ENCODE measurements around the gene THOC5.

THOC5 gene

GRCh38 chr22:29480512-29481264 is 72.9 kb downstream of the THOC5 start:
- H3K4me3 ChIP-seq (replicated peaks; ENCODE audit: low read depth, low read length) = peak overlapping the region; percentile 34
- no peak for DNase-seq (ENCODE audit: extremely low read depth, low read depth)
- peak; percentile 11 for TF ChIP-seq CTCF (IDR thresholded peaks at IDR 0.05; ENCODE audit: low read depth, low read length, missing control alignments)

GRCh38 chr22:29480262-29480511 is 73.4 kb downstream of the THOC5 start:
- TF ChIP-seq CTCF (IDR thresholded peaks at IDR 0.05; ENCODE audit: low read depth, low read length, missing control alignments) = no peak
- peak overlapping the region; percentile 34 for H3K4me3 ChIP-seq (replicated peaks; ENCODE audit: low read depth, low read length)
- DNase-seq (ENCODE audit: extremely low read depth, low read depth) = no peak

GRCh38 chr22:29479417-29480261 is 73.9 kb downstream of the THOC5 start, which contains the start of gene NEFH:
TSS of gene NEFH (plus strand) at chr22:29480218. CDS start at chr22:29480263, 45 bp downstream.
- DNase-seq (ENCODE audit: extremely low read depth, low read depth) = no peak
- TF ChIP-seq CTCF (IDR thresholded peaks at IDR 0.05; ENCODE audit: low read depth, low read length, missing control alignments) = no peak
- H3K4me3 ChIP-seq (replicated peaks; ENCODE audit: low read depth, low read length) = peak within 1 kb of the TSS; percentile 34

- H3K4me3 ChIP-seq (replicated peaks; ENCODE audit: low read depth, low read length) = no peak overlapping the region
- no peak for DNase-seq (ENCODE audit: extremely low read depth, low read depth)
- TF ChIP-seq CTCF (IDR thresholded peaks at IDR 0.05; ENCODE audit: low read depth, low read length, missing control alignments) = no peak
Observed at GRCh38 chr22:29478326-29479276, 75.0 kb downstream of the THOC5 start.

- no peak overlapping the region for H3K4me3 ChIP-seq (replicated peaks; ENCODE audit: low read depth, low read length)
- TF ChIP-seq CTCF (IDR thresholded peaks at IDR 0.05; ENCODE audit: low read depth, low read length, missing control alignments) = no peak
- no peak for DNase-seq (ENCODE audit: extremely low read depth, low read depth)
Observed at GRCh38 chr22:29477723-29478318, 75.7 kb downstream of the THOC5 start.

GRCh38 chr22:29476116-29476515 is 77.4 kb downstream of the THOC5 start:
- no peak overlapping the region for H3K4me3 ChIP-seq (replicated peaks; ENCODE audit: low read depth, low read length)
- no peak for DNase-seq (ENCODE audit: extremely low read depth, low read depth)
- TF ChIP-seq CTCF (IDR thresholded peaks at IDR 0.05; ENCODE audit: low read depth, low read length, missing control alignments) = no peak

Data from HFF-Myc (cell line).